ENCODE measurements around the gene ADSS1. TPM values are rescaled to one million over a fixed set of nuclear protein-coding genes. Genes with fewer than 3 reads are reported as not detected.

The ADSS1 gene
- total RNA-seq, 1 experiment from 2014 or later: 9.9 TPM

DNA sequence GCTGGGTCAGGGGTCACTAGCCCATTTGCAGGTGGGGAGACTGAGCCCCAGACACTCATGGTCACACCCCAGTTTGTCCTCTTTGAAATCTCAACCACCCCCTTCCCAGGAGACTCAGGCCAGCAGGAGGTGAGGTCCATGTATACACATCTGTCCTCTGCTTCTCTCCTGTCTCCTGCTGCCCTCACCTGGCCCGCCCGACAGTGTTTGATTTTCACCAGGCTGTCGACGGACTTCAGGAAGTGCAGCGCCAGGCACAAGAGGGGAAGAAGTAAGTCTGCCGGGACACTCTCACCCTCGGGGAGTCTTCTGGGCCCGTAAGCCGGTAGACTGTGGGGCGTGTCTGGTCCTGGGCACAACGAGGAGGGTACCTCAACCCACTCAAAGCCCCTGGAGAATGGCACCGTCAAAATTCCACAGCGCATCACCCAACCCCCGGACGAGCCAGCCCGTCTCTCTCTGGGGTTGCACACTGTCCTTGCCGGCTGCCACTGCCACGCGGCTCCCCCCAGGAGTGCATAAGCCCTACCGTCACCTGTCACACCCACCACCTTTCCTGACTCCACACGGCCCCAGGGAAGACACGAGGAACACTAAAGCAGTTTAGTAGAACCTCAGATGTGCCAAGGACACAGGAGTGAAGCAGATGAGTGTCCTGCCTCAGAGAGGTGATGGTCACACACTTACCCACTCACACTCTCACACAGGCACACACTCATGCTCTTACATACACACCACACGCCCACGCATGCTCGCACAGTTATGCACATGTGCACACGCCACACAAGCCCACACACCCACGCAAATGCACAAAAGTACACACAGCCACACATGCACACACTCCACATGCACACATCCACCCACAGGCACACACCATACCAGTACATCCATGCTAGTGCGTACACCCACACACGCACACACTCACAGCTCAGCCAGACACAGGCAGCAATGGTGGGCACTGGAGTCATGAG lies 15.8 kb downstream of the ADSS1 start:
- no peak overlapping the region for H3K4me3 ChIP-seq (replicated peaks in 1 of 2; ENCODE audit: low read depth in 1 of 2, low read length in 2 of 2)
- ChIA-PET POLR2A (no interaction called here), RAD21 (ENCODE audit: low non-redundant PET in 1 of 2, low total read pairs in 2 of 2, uncharacterized antibody in 2 of 2, unreplicated experiment in 2 of 2) (no interaction called here), CTCF (no interaction called here)
- no peaks in the 10 kb centered on the region for H3K79me2 ChIP-seq (ENCODE audit: insufficient read depth, low read length)
- no peak overlapping the region for H3K27ac ChIP-seq (ENCODE audit: low read depth, low read length)
- TF ChIP-seq, protein P1, sequence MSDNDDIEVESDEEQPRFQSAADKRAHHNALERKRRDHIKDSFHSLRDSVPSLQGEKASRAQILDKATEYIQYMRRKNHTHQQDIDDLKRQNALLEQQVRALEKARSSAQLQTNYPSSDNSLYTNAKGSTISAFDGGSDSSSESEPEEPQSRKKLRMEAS (IDR thresholded peaks at IDR 0.05): no peak
- no peak for TF ChIP-seq CBX3 (IDR thresholded peaks at IDR 0.05; ENCODE audit: low read depth)
- TF ChIP-seq SIN3A (IDR thresholded peaks at IDR 0.05; ENCODE audit: low read depth): no peak
- TF ChIP-seq, protein P2, sequence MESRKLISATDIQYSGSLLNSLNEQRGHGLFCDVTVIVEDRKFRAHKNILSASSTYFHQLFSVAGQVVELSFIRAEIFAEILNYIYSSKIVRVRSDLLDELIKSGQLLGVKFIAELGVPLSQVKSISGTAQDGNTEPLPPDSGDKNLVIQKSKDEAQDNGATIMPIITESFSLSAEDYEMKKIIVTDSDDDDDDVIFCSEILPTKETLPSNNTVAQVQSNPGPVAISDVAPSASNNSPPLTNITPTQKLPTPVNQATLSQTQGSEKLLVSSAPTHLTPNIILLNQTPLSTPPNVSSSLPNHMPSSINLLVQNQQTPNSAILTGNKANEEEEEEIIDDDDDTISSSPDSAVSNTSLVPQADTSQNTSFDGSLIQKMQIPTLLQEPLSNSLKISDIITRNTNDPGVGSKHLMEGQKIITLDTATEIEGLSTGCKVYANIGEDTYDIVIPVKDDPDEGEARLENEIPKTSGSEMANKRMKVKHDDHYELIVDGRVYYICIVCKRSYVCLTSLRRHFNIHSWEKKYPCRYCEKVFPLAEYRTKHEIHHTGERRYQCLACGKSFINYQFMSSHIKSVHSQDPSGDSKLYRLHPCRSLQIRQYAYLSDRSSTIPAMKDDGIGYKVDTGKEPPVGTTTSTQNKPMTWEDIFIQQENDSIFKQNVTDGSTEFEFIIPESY (IDR thresholded peaks at IDR 0.05; ENCODE audit: extremely low read depth, insufficient replicate concordance, low read length): no peak
- TF ChIP-seq POLR2A (IDR thresholded peaks at IDR 0.05; ENCODE audit: borderline replicate concordance, extremely low read depth, insufficient read depth, insufficient read length): no peak
- no peak for TF ChIP-seq EGR1 (IDR thresholded peaks at IDR 0.05; ENCODE audit: low read depth)
- no peak for TF ChIP-seq ZFX (IDR thresholded peaks at IDR 0.05)
- TF ChIP-seq ZNF274 (IDR thresholded peaks at IDR 0.05; ENCODE audit: low read depth, low read length): no peak
- H3K9ac ChIP-seq (ENCODE audit: low read length): no peak overlapping the region
- ATAC-seq (no peak), DNase-seq (ENCODE audit: low read depth, low spot score) (no peak)
- no peaks in the 10 kb centered on the region for H3K9me2 ChIP-seq (ENCODE audit: insufficient read depth)
- no peak overlapping the region for H3K4me2 ChIP-seq (ENCODE audit: low read length)
- H3K36me3 ChIP-seq (ENCODE audit: control insufficient read depth in 1 of 2, insufficient read depth in 2 of 2, low read length in 2 of 2): no peaks in the 10 kb centered on the region
- intact Hi-C loops (cut with micrococcal nuclease): no loop called here
- H3K27me3 ChIP-seq (ENCODE audit: insufficient read depth, low read length): no peaks in the 10 kb centered on the region
- no peak overlapping the region for H2AFZ ChIP-seq (ENCODE audit: low read depth, low read length, poor library complexity, severe bottlenecking)
- BruUV-seq (replicated peaks): no TSS peak
- H4K20me1 ChIP-seq (ENCODE audit: insufficient read depth): no peaks in the 10 kb centered on the region
- H3K9me3 ChIP-seq (ENCODE audit: control insufficient read depth in 1 of 2, insufficient read depth in 1 of 2, low read depth in 1 of 2, low read length in 2 of 2): no peaks in the 10 kb centered on the region
- H3K4me1 ChIP-seq (ENCODE audit: control insufficient read depth in 1 of 2, insufficient read depth in 2 of 2, low read length in 2 of 2): no peaks in the 10 kb centered on the region
